Cardiac fibroblast (primary cell): Measurements from ENCODE around the gene PEX14.

ENCODE experiments used
- DNase-seq, 2 donors: peaks; one replicate each; pipeline versions ENCODE4 v3.0.0 to v3.0.0-alpha.2; 2010; ENCODE audit warnings: low read depth in 2 of 2
- H3K4me3 ChIP-seq, 2 donors: replicated peaks in 1 of 2; 1 replicate in 1 of 2; 2 replicates in 1 of 2; pipeline ENCODE4 v1.5.1; 2011; ENCODE audit warnings: low read depth in 2 of 2, low read length in 2 of 2, mild to moderate bottlenecking in 2 of 2, moderate library complexity in 1 of 2
- TF ChIP-seq, protein P1 (sequence below): IDR thresholded peaks from one replicate; pipeline ENCODE4 v1.5.1; 2011; ENCODE audit warnings: low read depth, mild to moderate bottlenecking, low read length, inconsistent platforms

Gene PEX14

DNA sequence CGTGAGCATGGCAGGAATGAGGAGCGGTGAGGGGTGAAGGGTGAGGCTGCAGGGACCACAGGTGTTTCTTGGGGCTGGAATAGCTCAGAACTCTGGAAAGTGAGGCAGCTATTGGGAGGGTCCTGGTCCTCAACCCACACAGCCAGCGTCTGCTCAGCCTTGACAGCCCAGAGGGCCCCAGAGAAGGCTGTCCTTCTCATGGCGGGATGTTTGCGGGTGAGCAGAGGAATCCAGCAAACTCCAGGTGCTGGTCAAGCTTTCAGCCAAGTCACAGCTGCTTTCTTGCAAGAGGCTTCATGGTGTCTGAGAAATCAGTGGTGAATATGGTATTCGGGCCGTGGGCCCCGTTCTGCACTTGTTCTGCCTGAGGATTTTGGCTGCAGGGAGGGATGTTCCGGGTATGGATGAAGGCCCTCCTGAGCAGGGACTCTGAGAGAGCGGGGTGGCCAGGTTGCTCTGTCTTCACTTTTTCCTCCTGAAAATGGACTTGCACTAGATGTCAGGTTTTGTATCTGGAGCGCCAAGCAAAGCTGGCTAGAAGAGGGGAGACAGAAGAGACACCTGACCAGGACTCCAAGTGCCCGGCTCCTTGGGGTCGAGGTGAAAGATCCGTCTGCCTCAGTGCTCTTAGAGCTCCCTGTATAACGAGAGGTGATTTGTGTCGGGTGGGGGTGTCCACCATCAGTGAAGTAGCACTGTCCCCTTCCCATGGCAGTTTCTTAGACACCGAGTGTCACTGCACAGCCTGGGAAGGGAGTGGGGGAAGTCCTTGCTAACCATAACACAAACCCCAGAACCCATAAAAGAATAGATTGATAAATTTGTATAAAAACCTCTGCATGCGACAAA lies 139.9 kb downstream of the PEX14 start:
- H3K4me3 ChIP-seq: no peak overlapping the region
- TF ChIP-seq, protein P1, sequence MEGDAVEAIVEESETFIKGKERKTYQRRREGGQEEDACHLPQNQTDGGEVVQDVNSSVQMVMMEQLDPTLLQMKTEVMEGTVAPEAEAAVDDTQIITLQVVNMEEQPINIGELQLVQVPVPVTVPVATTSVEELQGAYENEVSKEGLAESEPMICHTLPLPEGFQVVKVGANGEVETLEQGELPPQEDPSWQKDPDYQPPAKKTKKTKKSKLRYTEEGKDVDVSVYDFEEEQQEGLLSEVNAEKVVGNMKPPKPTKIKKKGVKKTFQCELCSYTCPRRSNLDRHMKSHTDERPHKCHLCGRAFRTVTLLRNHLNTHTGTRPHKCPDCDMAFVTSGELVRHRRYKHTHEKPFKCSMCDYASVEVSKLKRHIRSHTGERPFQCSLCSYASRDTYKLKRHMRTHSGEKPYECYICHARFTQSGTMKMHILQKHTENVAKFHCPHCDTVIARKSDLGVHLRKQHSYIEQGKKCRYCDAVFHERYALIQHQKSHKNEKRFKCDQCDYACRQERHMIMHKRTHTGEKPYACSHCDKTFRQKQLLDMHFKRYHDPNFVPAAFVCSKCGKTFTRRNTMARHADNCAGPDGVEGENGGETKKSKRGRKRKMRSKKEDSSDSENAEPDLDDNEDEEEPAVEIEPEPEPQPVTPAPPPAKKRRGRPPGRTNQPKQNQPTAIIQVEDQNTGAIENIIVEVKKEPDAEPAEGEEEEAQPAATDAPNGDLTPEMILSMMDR: no peak
- DNase-seq: no peak

DNA sequence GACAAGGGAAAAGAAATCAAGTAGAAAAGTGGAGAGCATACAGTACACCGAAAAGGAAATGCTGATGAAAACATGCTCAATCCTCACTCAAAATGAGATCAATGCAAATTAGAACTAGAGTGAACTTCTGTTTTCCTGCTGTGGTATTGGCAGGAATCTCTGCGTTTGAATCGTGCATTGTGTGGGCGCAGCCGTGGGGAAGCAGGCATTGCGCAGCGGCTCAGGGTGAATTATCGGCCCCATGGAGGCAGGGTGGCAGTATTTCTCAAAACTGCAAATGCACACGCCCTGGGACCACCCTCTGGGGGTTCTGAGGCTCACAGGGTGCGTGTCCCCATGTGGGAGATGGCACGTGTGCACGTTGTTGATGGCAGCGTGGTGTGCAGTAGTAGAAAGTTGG lies 140.6 kb downstream of the PEX14 start:
- TF ChIP-seq, protein P1: no peak
- DNase-seq: no peak
- no peak overlapping the region for H3K4me3 ChIP-seq

DNA sequence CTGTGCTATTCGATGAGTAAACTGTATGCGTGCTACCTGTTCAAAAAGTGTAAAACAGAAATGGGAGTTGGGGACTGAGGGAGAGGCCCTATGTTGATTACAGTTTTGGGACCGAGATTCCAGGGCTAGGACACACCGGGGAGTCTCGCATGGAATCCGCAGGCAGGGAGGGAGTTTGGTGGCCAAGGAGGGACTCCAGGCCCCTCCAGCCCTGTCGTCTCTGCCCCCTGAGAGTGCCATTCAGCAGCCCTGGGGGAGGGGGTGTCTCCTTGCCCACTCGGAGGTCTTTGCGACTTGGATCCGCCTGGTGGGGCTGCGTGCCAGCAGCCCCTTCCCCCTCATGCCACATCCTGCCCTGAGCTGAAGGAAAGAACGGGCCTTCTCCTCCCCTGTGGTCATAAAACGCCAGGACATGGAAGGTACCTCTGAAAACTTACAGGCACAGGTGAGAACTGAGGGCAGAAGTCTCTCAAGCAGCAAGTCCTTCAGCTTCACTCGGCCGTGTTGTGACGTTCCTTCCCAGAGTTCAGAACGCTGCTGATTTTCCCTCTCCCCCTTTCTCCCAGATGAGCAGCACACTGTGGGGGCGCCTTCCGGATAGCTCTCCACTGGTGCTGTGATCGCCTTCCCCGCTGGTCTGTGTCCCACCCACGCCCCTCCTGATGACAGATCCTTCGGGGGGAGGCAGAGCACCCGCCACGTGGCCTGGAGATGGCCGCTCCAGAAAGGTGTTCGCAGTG lies 141.4 kb downstream of the PEX14 start:
- no peak for DNase-seq
- no peak overlapping the region for H3K4me3 ChIP-seq
- TF ChIP-seq, protein P1: no peak

DNA sequence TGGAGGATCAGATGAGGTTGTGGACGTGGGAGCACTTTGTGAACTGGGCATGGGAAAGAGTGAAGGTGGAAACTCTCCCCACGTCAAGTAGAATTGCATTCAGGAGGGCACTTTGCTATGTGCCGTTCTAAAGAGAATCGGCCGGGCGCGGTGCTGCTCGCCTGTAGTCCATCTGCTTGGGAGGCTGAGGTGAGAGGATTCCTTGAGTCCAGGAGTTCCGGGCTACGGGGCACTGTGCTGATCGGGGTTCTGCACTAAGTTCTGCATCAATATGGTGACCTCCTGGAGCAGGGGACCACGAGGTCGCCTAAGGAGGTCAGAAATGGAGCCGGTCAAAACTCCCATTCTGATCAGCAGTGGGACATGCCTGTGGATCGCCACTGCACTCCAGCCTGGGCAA lies 141.9 kb downstream of the PEX14 start:
- DNase-seq: no peak
- no peak overlapping the region for H3K4me3 ChIP-seq
- TF ChIP-seq, protein P1: no peak

DNA sequence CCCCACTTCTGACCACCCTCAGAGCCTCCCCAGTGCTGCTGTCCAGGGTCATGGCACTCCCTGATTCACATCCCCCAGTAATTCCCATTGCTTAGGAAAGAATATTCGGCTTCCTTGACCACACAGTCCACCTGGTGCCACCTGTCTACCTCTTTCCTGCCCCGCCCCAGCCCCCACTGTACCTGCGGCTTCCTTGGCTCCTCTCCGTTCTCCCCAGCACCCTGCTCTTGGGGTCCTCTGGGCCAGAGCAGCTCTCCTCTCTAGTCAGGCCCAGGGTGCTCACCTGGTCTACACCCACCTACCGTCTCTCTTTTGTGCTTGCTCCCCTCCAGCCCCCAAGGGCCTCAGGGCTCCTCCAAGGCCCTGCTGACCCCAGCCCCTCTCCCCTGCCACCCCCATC lies 142.6 kb downstream of the PEX14 start:
- H3K4me3 ChIP-seq: no peak overlapping the region
- DNase-seq: no peak
- TF ChIP-seq, protein P1: no peak

DNA sequence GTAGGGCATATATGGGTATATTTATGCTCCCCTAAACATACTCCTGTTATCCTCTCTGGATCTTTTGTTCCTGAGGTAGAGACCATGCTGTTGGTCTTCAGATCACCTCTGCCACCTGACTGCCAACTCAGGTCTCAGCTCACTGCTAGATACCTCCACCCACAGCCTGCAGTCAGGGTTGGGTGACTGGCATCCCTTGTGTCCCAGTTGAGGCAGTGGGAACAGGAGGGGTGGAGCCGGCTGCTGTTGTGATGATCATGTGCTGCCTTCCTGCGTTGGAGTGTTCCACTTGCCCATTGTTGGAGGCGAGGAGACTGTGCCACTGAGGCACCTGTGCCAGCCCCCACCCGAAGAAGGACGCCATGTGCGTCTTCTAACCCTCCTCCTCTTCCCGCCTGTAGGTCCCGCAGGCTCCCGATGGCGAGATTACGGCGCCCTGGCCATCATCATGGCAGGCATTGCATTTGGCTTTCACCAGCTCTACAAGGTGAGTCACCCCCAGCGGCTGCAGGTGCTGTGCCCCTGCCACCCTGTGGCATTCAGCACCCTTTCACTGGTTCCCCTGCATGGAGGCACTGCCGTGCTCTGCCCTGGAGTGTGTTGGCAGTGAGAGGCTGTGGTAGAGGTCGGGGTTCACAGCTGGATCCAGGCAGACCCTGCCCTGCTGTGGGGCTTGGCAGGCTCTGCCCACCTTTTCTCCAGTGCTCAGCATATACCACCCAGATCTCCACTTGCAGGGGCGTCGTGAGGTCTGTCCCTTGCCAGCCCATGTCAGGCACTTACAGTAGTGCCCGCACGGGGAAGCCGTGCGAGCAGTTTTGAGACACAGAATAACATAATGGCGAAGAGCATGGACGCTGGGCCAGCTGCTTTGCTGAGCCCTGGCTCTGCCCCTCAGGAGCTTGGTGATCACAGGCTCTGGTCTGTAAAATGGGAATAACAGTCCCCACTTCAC lies 143.5 kb downstream of the PEX14 start:
- TF ChIP-seq, protein P1: no peak
- H3K4me3 ChIP-seq: no peak overlapping the region
- DNase-seq: no peak
